ENCODE results near the gene FBXL7.

FBXL7 gene

GRCh38 chr5:15483351-15484097 lies 16.5 kb upstream of the FBXL7 start:
- no peak overlapping the region for H3K4me3 ChIP-seq (ENCODE audit: low read depth, low read length)
- no peak for TF ChIP-seq CTCF (IDR thresholded peaks at IDR 0.05; ENCODE audit: insufficient read depth, low read length, missing control alignments)
- ChIA-PET POLR2A (no interaction called here), CTCF (interaction anchor here (1.0 to 1.5 kb wide), 3 partner anchors 12 to 512 kb away, joined by 3 to 4 read pairs (median 3); no protein-coding TSS in a partner anchor)
- no peak for DNase-seq (ENCODE audit: low read depth, low spot score)

- CTCF ChIA-PET, result interaction anchor here (1.6 kb wide), 1 partner anchor 24 kb away, joined by 3 read pairs; no protein-coding TSS in a partner anchor
- no peak for TF ChIP-seq CTCF (IDR thresholded peaks at IDR 0.05; ENCODE audit: insufficient read depth, low read length, missing control alignments)
- no peak for DNase-seq (ENCODE audit: low read depth, low spot score)
- H3K4me3 ChIP-seq (ENCODE audit: low read depth, low read length), result no peak overlapping the region
- POLR2A ChIA-PET, result no interaction called here
These were observed 12.8 kb upstream of the FBXL7 start for GRCh38 chr5:15487228-15487627.

GRCh38 chr5:15489571-15490235 lies 10.3 kb upstream of the FBXL7 start:
- no peak for TF ChIP-seq CTCF (IDR thresholded peaks at IDR 0.05; ENCODE audit: insufficient read depth, low read length, missing control alignments)
- POLR2A ChIA-PET, result no interaction called here
- no peak for DNase-seq (ENCODE audit: low read depth, low spot score)
- no peak overlapping the region for H3K4me3 ChIP-seq (ENCODE audit: low read depth, low read length)
- CTCF ChIA-PET, result interaction anchor here (0.8 to 1.1 kb wide), 3 partner anchors 26 to 505 kb away, joined by 3 to 4 read pairs (median 3); no protein-coding TSS in a partner anchor

GRCh38 chr5:15492545-15492944 lies 7.4 kb upstream of the FBXL7 start:
- ChIA-PET CTCF (no interaction called here), POLR2A (no interaction called here)
- no peak overlapping the region for H3K4me3 ChIP-seq (ENCODE audit: low read depth, low read length)

GRCh38 chr5:15493501-15493900 lies 6.5 kb upstream of the FBXL7 start:
- no peak for DNase-seq (ENCODE audit: low read depth, low spot score)
- CTCF ChIA-PET, result interaction anchor here (0.6 kb wide), 1 partner anchor 12 kb away, joined by 3 read pairs; no protein-coding TSS in a partner anchor
- H3K4me3 ChIP-seq (ENCODE audit: low read depth, low read length), result no peak overlapping the region
- POLR2A ChIA-PET, result no interaction called here
- TF ChIP-seq CTCF (IDR thresholded peaks at IDR 0.05; ENCODE audit: insufficient read depth, low read length, missing control alignments), result no peak

More at GRCh38 chr5:15492545-15492944, 7.4 kb upstream of the FBXL7 start:
- DNase-seq (ENCODE audit: low read depth, low spot score), result no peak
- TF ChIP-seq CTCF (IDR thresholded peaks at IDR 0.05; ENCODE audit: insufficient read depth, low read length, missing control alignments), result no peak

GRCh38 chr5:15495026-15495425 lies 5.0 kb upstream of the FBXL7 start:
- no peak overlapping the region for H3K4me3 ChIP-seq (ENCODE audit: low read depth, low read length)
- POLR2A ChIA-PET, result no interaction called here
- no peak for DNase-seq (ENCODE audit: low read depth, low spot score)
- TF ChIP-seq CTCF (IDR thresholded peaks at IDR 0.05; ENCODE audit: insufficient read depth, low read length, missing control alignments), result no peak
- CTCF ChIA-PET, result interaction anchor here (1.0 kb wide), 1 partner anchor 10 kb away, joined by 3 read pairs; no protein-coding TSS in a partner anchor
